HepG2 (cell line): ENCODE data around the gene MFSD11. TPM values are rescaled to one million over a fixed set of nuclear protein-coding genes. Genes with fewer than 3 reads are reported as not detected.

Source experiments
- DR1 ChIP-seq: sonication (generic); formaldehyde crosslinking; IDR thresholded peaks from 2 replicates; pipeline ENCODE4 v1.8.0; 2021; ENCODE audit warnings: mild to moderate bottlenecking, missing genetic modification reagents, inconsistent platforms
- HNRNPLL ChIP-seq: fragments of 200-400 bp; formaldehyde crosslinking; IDR thresholded peaks from 2 replicates; pipeline ENCODE4 v1.6.1; 2017; ENCODE audit warnings: mild to moderate bottlenecking, low read depth, low read length; ENCODE audit not compliant: poor library complexity, severe bottlenecking
- ISL2 ChIP-seq: sonication (generic); formaldehyde crosslinking; IDR thresholded peaks from 2 replicates; pipeline ENCODE4 v1.5.0; 2020; ENCODE audit warnings: missing genetic modification reagents
- MAFK ChIP-seq, 2 experiments: IDR thresholded peaks in 1 of 2; conservative IDR thresholded peaks in 1 of 2; 2 replicates each; pipeline ENCODE4 v1.6.1; 2011; ENCODE audit warnings: improper control_type of control experiment in 2 of 2, low read length in 2 of 2
- NCOA1 ChIP-seq: sonication (generic); formaldehyde crosslinking; IDR thresholded peaks from 2 replicates; pipeline ENCODE4 v1.9.0; 2021; ENCODE audit warnings: missing genetic modification reagents
- PRPF4 ChIP-seq: fragments of 200-400 bp; formaldehyde crosslinking; IDR thresholded peaks from 2 replicates; pipeline ENCODE4 v1.6.1; 2016; ENCODE audit warnings: low read length, low read depth; ENCODE audit not compliant: poor library complexity, severe bottlenecking
- SMAD9 ChIP-seq: sonication (generic); formaldehyde crosslinking; IDR thresholded peaks from 2 replicates; pipeline ENCODE4 v1.5.1; 2020; ENCODE audit warnings: mild to moderate bottlenecking, missing genetic modification reagents
- SMYD3 ChIP-seq: sonication (generic); formaldehyde crosslinking; IDR thresholded peaks from 2 replicates; pipeline ENCODE4 v1.8.1; 2023; ENCODE audit warnings: mild to moderate bottlenecking, missing genetic modification reagents
- SP5 ChIP-seq: IDR thresholded peaks from 2 replicates; pipeline ENCODE4 v1.6.1; 2016; ENCODE audit warnings: low read depth, borderline replicate concordance
- ZC3H13 ChIP-seq: sonication (generic); formaldehyde crosslinking; IDR thresholded peaks from 2 replicates; pipeline ENCODE4 v1.8.1; 2023; ENCODE audit warnings: mild to moderate bottlenecking, missing genetic modification reagents, moderate library complexity
- ZNF12 ChIP-seq: sonication (generic); formaldehyde crosslinking; IDR thresholded peaks from 2 replicates; pipeline ENCODE4 v1.5.0; 2020; ENCODE audit warnings: missing genetic modification reagents
- ZNF343 ChIP-seq: sonication (generic); formaldehyde crosslinking; IDR thresholded peaks from 2 replicates; pipeline ENCODE4 v1.4.0; 2020; ENCODE audit warnings: mild to moderate bottlenecking, missing genetic modification reagents
- ZNF7 ChIP-seq: IDR thresholded peaks from 2 replicates; pipeline ENCODE4 v1.6.1; 2016; ENCODE audit warnings: missing biosample characterization, missing genetic modification reagents
- polyA plus RNA-seq, 8 experiments: library from polyadenylated mRNA; depleted of rRNA in 3 of 8; stranded (reverse) in 7 of 8; unstranded in 1 of 8; fragments of >200 nt; fragmentation: Illumina TruSeq in 4 of 8; extraction: Trizol in 4 of 8; gene quantifications; 2 replicates each; pipeline versions ENCODE4 v1.2.1 to v1.2.3, GENCODE V29; 2011 to 2016; ENCODE audit warnings: low read depth in 4 of 8, missing spikeins in 1 of 8, mixed read lengths in 1 of 8; ENCODE audit not compliant: insufficient read depth in 1 of 8
- total RNA-seq, 5 experiments: library from RNA; depleted of rRNA; stranded (reverse); fragments of >200 nt; fragmentation: Illumina TruSeq; extraction: Trizol; gene quantifications; 2 replicates each; pipeline ENCODE4 v1.2.3, GENCODE V29; 2016; ENCODE audit warnings: low read depth in 1 of 5
- TF ChIP-seq, protein P1 (sequence below): sonication (generic); formaldehyde crosslinking; IDR thresholded peaks from 2 replicates; pipeline ENCODE4 v1.5.1; 2020; ENCODE audit warnings: mild to moderate bottlenecking, missing genetic modification reagents, borderline replicate concordance
- TF ChIP-seq, protein P2 (sequence below): sonication (generic); formaldehyde crosslinking; conservative IDR thresholded peaks from 2 replicates; pipeline ENCODE4 v1.4.0; 2020; ENCODE audit warnings: mild to moderate bottlenecking, missing genetic modification reagents, moderate library complexity
- TF ChIP-seq, protein P3 (sequence below): sonication (generic); formaldehyde crosslinking; IDR thresholded peaks from 2 replicates; pipeline ENCODE4 v1.5.1; 2020; ENCODE audit warnings: missing genetic modification reagents, mild to moderate bottlenecking, borderline replicate concordance
- TF ChIP-seq, protein P4 (sequence below): sonication (generic); formaldehyde crosslinking; IDR thresholded peaks from 2 replicates; pipeline ENCODE4 v1.4.0; 2020; ENCODE audit warnings: missing genetic modification reagents, borderline replicate concordance

Gene MFSD11
- total and polyA plus RNA-seq, 2 of the 13 experiments (the other 11 are each of a cell fraction or from before 2014, with no cell fraction given) = 26.1 to 36.3 TPM

DNA sequence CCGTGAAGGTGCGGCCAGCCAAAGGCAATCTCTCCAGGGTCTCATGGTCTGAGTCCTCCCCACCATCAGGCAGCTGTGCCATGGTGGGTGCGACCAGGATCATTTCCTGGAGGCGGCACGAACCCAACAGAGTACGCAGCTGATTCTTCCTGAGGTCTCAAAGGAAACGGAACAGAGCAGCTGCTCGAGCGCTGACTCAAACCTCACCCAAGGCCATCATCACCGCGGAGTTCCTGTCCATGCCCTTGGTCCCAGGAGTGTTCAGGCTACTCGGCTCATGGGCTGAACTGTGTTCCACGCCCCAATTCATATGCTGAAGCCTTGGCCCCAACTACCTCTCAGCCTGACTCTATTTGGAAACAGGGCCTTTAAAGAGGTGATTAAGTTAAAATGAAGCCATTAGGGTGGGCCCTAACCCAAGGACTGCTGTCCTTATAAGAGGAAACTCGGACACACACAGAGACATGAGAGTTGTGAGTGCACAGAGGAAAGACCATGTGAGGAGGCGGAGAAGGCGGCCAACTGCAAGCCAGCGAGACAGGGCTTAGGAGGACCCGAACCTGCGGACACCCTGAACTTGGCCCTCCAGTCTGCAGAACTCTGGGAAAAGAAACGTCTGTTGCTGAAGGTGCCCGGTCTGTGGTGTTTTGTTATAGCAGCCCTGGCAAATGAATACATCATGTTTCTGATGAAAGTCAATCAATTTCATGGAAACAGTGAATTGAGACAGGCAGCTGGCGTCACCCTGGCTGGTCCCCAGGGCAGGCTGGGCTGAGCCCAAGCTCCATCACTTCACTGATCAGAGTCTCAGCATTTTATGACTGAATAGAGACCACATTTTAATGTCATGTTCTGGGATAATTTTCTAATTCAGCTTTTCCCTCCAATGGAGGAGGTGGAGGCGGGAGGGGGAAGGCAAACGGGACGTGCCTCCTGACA, 40.9 kb upstream of the MFSD11 start (continued):
- TF ChIP-seq PRPF4 (no peak), ZNF7 (CRISPR knock-in tag) (no peak), DR1 (CRISPR knock-in tag) (no peak), SP5 (CRISPR knock-in tag) (peak; percentile 77; the same call in 1 of the 2 replicates), SMAD9 (CRISPR knock-in tag) (no peak), NCOA1 (CRISPR knock-in tag) (no peak), ZNF343 (CRISPR knock-in tag) (no peak), ZC3H13 (CRISPR knock-in tag) (no peak), MAFK (conservative IDR thresholded peaks at IDR 0.05 in 1 of 2, IDR thresholded peaks at IDR 0.05 in 1 of 2; ENCODE audit: low read length in 2 of 2) (no peak), ZNF12 (0 out of 2 replicates have a peak, but pooled peaks have one; percentile 26), ISL2 (CRISPR knock-in tag) (no peak), SMYD3 (CRISPR knock-in tag) (no peak), HNRNPLL (no peak)
- TF ChIP-seq, protein P1, sequence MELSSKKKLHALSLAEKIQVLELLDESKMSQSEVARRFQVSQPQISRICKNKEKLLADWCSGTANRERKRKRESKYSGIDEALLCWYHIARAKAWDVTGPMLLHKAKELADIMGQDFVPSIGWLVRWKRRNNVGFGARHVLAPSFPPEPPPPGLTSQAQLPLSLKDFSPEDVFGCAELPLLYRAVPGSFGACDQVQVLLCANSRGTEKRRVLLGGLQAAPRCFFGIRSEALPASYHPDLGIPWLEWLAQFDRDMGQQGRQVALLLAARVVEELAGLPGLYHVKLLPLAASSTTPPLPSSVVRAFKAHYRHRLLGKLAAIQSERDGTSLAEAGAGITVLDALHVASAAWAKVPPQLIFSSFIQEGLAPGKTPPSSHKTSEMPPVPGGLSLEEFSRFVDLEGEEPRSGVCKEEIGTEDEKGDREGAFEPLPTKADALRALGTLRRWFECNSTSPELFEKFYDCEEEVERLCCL (CRISPR knock-in tag) = no peak
- TF ChIP-seq, protein P2, sequence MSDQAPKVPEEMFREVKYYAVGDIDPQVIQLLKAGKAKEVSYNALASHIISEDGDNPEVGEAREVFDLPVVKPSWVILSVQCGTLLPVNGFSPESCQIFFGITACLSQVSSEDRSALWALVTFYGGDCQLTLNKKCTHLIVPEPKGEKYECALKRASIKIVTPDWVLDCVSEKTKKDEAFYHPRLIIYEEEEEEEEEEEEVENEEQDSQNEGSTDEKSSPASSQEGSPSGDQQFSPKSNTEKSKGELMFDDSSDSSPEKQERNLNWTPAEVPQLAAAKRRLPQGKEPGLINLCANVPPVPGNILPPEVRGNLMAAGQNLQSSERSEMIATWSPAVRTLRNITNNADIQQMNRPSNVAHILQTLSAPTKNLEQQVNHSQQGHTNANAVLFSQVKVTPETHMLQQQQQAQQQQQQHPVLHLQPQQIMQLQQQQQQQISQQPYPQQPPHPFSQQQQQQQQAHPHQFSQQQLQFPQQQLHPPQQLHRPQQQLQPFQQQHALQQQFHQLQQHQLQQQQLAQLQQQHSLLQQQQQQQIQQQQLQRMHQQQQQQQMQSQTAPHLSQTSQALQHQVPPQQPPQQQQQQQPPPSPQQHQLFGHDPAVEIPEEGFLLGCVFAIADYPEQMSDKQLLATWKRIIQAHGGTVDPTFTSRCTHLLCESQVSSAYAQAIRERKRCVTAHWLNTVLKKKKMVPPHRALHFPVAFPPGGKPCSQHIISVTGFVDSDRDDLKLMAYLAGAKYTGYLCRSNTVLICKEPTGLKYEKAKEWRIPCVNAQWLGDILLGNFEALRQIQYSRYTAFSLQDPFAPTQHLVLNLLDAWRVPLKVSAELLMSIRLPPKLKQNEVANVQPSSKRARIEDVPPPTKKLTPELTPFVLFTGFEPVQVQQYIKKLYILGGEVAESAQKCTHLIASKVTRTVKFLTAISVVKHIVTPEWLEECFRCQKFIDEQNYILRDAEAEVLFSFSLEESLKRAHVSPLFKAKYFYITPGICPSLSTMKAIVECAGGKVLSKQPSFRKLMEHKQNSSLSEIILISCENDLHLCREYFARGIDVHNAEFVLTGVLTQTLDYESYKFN (CRISPR knock-in tag) = peak; percentile 75
- TF ChIP-seq, protein P3, sequence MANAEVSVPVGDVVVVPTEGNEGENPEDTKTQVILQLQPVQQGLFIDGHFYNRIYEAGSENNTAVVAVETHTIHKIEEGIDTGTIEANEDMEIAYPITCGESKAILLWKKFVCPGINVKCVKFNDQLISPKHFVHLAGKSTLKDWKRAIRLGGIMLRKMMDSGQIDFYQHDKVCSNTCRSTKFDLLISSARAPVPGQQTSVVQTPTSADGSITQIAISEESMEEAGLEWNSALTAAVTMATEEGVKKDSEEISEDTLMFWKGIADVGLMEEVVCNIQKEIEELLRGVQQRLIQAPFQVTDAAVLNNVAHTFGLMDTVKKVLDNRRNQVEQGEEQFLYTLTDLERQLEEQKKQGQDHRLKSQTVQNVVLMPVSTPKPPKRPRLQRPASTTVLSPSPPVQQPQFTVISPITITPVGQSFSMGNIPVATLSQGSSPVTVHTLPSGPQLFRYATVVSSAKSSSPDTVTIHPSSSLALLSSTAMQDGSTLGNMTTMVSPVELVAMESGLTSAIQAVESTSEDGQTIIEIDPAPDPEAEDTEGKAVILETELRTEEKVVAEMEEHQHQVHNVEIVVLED (CRISPR knock-in tag) = no peak
- TF ChIP-seq, protein P4, sequence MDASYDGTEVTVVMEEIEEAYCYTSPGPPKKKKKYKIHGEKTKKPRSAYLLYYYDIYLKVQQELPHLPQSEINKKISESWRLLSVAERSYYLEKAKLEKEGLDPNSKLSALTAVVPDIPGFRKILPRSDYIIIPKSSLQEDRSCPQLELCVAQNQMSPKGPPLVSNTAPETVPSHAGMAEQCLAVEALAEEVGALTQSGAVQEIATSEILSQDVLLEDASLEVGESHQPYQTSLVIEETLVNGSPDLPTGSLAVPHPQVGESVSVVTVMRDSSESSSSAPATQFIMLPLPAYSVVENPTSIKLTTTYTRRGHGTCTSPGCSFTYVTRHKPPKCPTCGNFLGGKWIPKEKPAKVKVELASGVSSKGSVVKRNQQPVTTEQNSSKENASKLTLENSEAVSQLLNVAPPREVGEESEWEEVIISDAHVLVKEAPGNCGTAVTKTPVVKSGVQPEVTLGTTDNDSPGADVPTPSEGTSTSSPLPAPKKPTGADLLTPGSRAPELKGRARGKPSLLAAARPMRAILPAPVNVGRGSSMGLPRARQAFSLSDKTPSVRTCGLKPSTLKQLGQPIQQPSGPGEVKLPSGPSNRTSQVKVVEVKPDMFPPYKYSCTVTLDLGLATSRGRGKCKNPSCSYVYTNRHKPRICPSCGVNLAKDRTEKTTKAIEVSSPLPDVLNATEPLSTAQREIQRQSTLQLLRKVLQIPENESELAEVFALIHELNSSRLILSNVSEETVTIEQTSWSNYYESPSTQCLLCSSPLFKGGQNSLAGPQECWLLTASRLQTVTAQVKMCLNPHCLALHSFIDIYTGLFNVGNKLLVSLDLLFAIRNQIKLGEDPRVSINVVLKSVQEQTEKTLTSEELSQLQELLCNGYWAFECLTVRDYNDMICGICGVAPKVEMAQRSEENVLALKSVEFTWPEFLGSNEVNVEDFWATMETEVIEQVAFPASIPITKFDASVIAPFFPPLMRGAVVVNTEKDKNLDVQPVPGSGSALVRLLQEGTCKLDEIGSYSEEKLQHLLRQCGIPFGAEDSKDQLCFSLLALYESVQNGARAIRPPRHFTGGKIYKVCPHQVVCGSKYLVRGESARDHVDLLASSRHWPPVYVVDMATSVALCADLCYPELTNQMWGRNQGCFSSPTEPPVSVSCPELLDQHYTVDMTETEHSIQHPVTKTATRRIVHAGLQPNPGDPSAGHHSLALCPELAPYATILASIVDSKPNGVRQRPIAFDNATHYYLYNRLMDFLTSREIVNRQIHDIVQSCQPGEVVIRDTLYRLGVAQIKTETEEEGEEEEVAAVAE (CRISPR knock-in tag) = no peak
